GM18868 (cell line): Measurements from ENCODE around the gene SYT14.
"Not testable (repeated sequence)": the region's sequence is repeated elsewhere in the genome, so short reads cannot be mapped to it uniquely, and the experiment has no call there.

Source experiments
- ATAC-seq: cut with Tn5 transposase; IDR thresholded peaks from one replicate; pipeline ENCODE4 v1.9.1; 2021; ENCODE audit warnings: mild to moderate bottlenecking, moderate library complexity; ENCODE audit not compliant: unreplicated experiment

SYT14 gene

DNA sequence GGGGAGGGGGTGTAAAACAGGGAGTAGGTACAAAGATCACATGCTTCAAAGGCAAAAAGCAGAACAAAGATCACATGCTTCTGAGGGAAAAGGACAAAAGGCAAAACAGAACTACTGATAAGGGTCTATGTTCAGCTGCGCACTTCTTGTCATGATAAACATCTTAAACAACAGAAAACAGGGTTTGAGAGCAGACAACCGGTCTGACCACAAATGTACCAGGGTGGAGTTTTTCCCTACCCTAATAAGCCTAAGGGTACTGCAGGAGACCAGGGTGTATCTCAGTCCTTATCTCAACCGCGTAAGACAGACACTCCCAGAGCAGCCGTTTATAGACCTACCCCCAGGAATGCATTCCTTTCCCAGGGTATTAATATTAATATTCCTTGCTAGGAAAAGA lies 258.2 kb downstream of the SYT14 start:
- not testable (repeated sequence) for ATAC-seq

- ATAC-seq, result no peak
These were observed 260.8 kb downstream of the SYT14 start for GRCh38 chr1:210198840-210199239.

DNA sequence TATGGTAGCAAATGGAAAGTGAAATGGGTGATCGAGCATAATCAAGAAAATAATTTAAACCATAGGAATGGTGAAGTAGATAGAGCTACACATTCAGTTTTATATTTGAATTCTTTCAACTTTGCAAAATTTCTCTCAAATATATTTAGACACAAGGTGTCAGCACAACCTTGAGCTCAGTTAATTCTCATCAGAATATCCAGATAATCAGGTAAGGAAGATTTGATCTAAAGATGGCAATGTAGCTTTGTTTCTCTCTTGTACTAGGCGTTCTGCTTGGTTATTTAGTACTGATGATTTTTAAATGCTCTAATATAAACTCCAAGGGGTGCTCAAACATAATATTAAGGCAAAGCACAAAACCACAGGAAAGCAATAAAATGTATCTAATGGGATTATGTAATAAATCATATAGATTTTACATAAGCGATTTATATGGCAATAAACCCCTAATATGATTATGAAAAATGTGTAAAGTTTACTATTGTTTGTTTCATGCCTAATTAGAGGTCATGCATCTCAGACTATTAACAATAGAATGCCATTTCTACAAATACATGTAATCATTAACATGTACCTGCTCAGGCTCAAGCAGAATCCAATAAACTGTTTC lies 262.2 kb downstream of the SYT14 start:
- ATAC-seq, result no peak

GRCh38 chr1:210201681-210202080 lies 263.7 kb downstream of the SYT14 start:
- no peak for ATAC-seq

DNA sequence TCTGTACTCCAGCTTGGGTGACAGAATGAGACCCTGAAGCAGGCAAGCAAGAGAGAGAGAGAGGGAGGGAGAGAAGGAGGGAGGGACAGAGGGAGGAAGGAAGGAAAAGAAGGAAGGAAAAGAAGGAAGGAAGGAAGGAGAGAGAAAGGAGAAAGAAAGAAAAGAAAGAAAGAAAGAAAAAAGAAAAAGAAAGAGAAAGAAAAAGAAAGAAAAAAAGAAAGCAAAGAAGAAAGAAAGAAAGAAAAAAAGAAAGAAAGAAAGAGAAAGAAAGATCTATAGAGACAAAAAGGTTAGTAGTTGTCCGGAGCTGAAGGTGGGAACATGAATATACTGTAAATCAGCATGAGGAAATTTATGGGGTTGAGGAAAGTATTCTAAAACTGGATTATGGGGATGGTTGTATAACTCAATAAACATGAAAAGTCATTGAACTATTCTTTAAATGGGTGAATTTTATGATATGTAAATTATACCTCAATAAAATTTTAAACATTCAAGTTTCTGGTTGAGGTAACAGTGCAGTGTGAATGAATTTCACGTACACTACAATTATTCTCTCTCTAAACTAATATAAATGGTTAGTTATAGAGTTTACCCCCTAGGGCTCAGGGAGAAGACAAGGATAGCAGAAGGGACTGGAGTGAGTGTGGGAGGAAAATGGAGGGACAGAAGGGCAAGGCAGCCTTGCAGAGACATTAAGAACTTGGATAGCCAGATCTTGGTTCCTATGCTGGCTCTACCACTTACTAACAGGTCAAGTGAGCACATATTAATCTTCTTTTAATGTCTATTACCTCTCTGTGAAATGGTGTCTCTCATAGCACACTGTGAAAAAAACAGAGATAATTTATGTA lies 269.8 kb downstream of the SYT14 start:
- no peak for ATAC-seq

DNA sequence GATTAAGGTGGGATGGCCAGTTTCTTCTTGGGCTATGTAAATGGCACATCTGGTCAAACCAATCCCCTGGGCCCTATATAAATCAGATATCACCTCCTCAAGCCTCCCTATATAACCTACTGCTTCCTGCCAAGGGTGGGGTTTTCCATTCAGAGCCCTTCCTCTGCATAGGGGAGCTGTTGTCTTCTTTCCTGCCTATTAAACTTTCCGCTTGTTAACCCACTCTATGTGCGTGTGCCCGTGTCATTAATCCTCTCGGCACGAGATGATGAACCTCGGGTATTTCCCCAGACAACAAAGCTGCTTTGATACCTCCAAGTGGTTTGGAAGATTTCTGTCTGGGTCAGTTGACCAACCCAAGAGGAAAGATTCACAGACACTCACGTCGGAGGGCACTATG lies 275.3 kb downstream of the SYT14 start:
- ATAC-seq, result no peak

- ATAC-seq, result no peak
These were observed 276.8 kb downstream of the SYT14 start for GRCh38 chr1:210214573-210215409.

- no peak for ATAC-seq
These were observed 279.5 kb downstream of the SYT14 start for GRCh38 chr1:210217482-210217881.

GRCh38 chr1:210218047-210218446 lies 280.0 kb downstream of the SYT14 start:
- ATAC-seq, result no peak
